WERI-Rb-1 (cell line): ENCODE measurements around the gene ZFX.

Experiments used
- DNase-seq: peaks from one replicate; pipeline ENCODE4 v3.0.0-alpha.2; 2020
- H3K27ac ChIP-seq: fragments of 250-450 bp; sonication (Bioruptor Pico); 2 replicates; pipeline ENCODE4 v1.5.1; 2020; ENCODE audit warnings: mild to moderate bottlenecking, moderate library complexity
- H3K27me3 ChIP-seq: fragments of 250-450 bp; sonication (Bioruptor Pico); 2 replicates; pipeline ENCODE4 v1.5.1; 2021; ENCODE audit warnings: mild to moderate bottlenecking, low read depth, moderate library complexity; ENCODE audit not compliant: insufficient read depth, severe bottlenecking
- H3K36me3 ChIP-seq: fragments of 250-450 bp; sonication (Bioruptor Pico); 2 replicates; pipeline ENCODE4 v1.5.1; 2020; ENCODE audit warnings: mild to moderate bottlenecking, moderate library complexity
- H3K4me3 ChIP-seq: 2 replicates; pipeline ENCODE4 v1.5.1; 2011; ENCODE audit warnings: low read depth, mild to moderate bottlenecking, control low read depth, low read length
- H3K9me3 ChIP-seq: fragments of 250-450 bp; sonication (Bioruptor Pico); 2 replicates; pipeline ENCODE4 v1.5.1; 2021; ENCODE audit warnings: mild to moderate bottlenecking, moderate library complexity; ENCODE audit not compliant: severe bottlenecking
- CTCF ChIP-seq: IDR thresholded peaks from 2 replicates; pipeline ENCODE4 v1.5.1; 2011; ENCODE audit warnings: low read depth, mild to moderate bottlenecking, control low read depth, inconsistent platforms, low read length

ZFX gene

DNA sequence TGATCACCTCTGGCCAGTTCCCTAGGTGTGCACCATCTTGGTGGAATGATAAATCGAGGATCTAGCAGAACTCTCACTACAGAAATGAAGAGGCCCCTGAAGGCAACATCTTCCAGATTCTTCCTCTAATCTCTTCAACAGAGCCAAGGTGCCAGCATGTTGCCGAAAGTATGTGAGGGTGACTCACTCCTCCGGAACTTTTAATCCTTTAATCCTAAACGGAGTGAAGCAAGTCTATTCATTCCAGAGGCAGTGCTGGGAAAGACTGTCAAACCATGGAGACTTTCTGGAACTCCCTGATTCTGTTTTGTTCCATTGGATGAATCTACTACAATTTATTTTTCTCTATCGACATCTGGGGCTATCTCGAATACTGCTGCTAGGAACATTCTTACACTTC lies 95.7 kb downstream of the ZFX start:
- no peak overlapping the region for H3K27ac ChIP-seq
- no peaks in the 10 kb centered on the region for H3K9me3 ChIP-seq
- peak; percentile 16 for DNase-seq
- H3K36me3 ChIP-seq = no peaks in the 10 kb centered on the region
- no peaks in the 10 kb centered on the region for H3K27me3 ChIP-seq
- no peak overlapping the region for H3K4me3 ChIP-seq
- TF ChIP-seq CTCF = no peak

DNA sequence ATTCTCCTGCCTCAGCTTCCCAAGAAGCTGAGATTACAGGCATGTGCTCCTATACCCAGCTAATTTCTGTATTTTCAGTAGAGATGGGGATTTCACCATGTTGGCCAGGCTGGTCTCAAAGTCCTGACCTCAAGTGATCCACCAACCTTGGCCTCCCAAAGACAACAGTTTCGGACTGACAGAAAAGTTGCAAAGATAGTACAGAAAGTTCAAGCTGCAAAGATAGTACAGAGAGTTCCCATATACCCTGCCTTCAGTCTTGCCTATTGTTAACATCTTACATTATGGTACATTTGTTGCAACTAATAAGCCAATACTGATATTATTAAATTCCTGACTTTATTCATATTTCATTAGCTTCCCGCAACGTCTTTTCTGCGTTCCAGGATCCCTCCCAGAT lies 98.5 kb downstream of the ZFX start:
- no peak overlapping the region for H3K4me3 ChIP-seq
- no peaks in the 10 kb centered on the region for H3K9me3 ChIP-seq
- H3K27ac ChIP-seq = no peak overlapping the region
- no peaks in the 10 kb centered on the region for H3K36me3 ChIP-seq
- H3K27me3 ChIP-seq = peaks cover 2% of the 10 kb centered on the region
- TF ChIP-seq CTCF = no peak
- no peak for DNase-seq

DNA sequence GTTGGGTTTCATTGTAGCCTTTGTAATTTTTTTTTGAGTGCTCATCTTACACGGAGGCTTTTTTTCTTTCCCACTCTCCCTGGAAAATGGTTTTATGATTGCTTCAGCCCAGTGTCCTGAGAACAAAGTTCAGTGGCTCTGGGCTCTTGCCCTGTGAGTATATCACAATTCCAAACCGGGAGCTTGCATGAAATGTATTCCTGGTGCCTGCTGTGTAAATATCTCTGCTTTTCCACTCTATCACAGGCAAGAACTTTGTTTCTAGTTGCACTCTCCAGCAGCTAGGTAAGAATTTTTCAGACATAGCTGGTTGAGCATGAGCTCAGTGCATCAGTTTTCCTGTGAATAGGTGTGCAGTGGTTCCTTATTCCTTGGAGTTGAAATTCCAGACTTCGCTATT lies 103.5 kb downstream of the ZFX start:
- no peak for TF ChIP-seq CTCF

DNA sequence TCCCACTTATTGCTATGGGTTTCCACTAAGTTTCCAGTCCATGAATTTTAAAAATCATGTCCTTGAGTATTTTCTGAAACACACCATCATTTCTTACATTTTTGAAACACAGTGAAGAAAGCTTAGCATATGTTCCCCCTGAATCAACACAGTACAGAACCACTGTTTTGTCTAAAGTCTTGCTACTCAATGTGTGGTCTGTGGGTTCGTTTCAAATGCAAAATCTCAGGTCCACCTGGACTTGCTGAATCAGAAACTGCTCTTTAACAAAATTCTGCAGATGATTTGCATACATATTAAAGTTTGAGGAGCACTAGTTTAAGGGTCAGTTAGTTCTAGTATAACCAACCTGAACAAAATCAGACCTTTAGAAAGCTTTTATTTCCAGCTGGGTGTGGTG lies 103.9 kb downstream of the ZFX start:
- Histone ChIP-seq H3K27me3 (peaks cover 2% of the 10 kb centered on the region), H3K4me3 (no peak overlapping the region), H3K36me3 (no peaks in the 10 kb centered on the region), H3K9me3 (peaks cover 6% of the 10 kb centered on the region), H3K27ac (no peak overlapping the region)
- no peak for DNase-seq
- TF ChIP-seq CTCF = no peak

More for the DNA sequence above, 103.5 kb downstream of the ZFX start:
- peaks cover 2% of the 10 kb centered on the region for H3K27me3 ChIP-seq
- no peak overlapping the region for H3K27ac ChIP-seq
- no peak overlapping the region for H3K4me3 ChIP-seq
- H3K36me3 ChIP-seq = no peaks in the 10 kb centered on the region
- peaks cover 6% of the 10 kb centered on the region for H3K9me3 ChIP-seq
- DNase-seq = no peak

- Histone ChIP-seq H3K9me3 (peaks cover 6% of the 10 kb centered on the region), H3K4me3 (no peak overlapping the region), H3K27me3 (peaks cover 18% of the 10 kb centered on the region), H3K27ac (no peak overlapping the region), H3K36me3 (no peaks in the 10 kb centered on the region)
- DNase-seq = no peak
- TF ChIP-seq CTCF = no peak
These were observed 107.5 kb downstream of the ZFX start for GRCh38 chrX:24257011-24257410.

DNA sequence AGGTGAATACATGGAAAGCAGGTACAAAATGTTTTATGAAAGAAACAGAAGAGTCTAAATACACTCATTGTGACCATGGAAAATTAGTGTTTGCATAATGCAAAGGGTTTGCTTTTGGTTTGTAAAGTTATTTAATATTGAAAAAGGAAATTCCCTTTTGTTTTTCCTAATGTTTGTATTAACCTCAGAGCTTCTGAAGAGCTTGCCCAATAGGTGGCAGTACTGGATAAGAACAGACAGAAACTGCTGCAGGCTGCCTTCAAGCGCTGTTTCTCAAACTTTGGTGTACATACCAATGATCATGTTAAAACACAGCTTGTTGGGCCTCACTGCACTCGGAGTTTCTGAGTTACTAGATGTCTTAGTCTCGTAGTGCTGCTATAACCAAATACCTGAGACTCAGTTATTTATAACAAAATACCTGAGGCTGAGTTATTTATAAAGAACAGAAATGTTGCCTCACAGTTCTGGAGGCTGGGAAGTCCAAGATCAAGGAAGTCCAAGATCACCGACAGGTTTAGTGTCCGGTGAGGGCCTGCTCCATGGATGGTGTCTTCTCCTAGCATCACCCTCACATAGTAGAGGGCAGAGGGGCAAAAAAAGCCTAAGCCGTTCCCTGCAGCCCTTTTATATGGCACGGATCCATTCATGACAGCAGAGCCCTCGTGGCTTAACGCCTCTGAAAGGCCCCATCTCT lies 110.2 kb downstream of the ZFX start:
- DNase-seq = peak; percentile 37
- peaks cover 6% of the 10 kb centered on the region for H3K9me3 ChIP-seq
- H3K36me3 ChIP-seq = no peaks in the 10 kb centered on the region
- peak; percentile 62 for TF ChIP-seq CTCF
- peaks cover 15% of the 10 kb centered on the region for H3K27me3 ChIP-seq
- no peak overlapping the region for H3K27ac ChIP-seq
- no peak overlapping the region for H3K4me3 ChIP-seq
